GM23338 (cell line): ENCODE results near the gene RANGAP1.

Source experiments
- CTCF ChIP-seq, 2 experiments: fragments of 200-600 bp in 1 of 2; sonication (generic) in 1 of 2; conservative IDR thresholded peaks; 2 replicates each; pipeline versions ENCODE4 v1.5.1 to v1.6.1; 2016 to 2017; ENCODE audit warnings: antibody characterized with exemption in 2 of 2, low read depth in 2 of 2, mild to moderate bottlenecking in 2 of 2, moderate library complexity in 1 of 2
- EZH2 ChIP-seq: fragments of 200-600 bp; sonication (generic); IDR thresholded peaks from one replicate; pipeline ENCODE4 v1.8.0; 2017; ENCODE audit warnings: antibody characterized with exemption, mild to moderate bottlenecking, low read depth; ENCODE audit not compliant: unreplicated experiment
- POLR2AphosphoS5 ChIP-seq: IDR thresholded peaks from 2 replicates; pipeline ENCODE4 v1.6.1; 2016; ENCODE audit warnings: antibody characterized with exemption, low read depth

GRCh38 chr22:41239443-41240128, 46.4 kb downstream of the RANGAP1 start:
- no peak for TF ChIP-seq CTCF (conservative IDR thresholded peaks at IDR 0.05; ENCODE audit: low read depth in 2 of 2)
- TF ChIP-seq EZH2: no peak
- TF ChIP-seq POLR2AphosphoS5: no peak
